A673 (cell line): ENCODE results near the gene ECM2. TPM values are rescaled to one million over a fixed set of nuclear protein-coding genes. Genes with fewer than 3 reads are reported as not detected.

ENCODE experiments used
- BruUV-seq: library from RNA; stranded (reverse); fragments of 400-500 nt; replicated peaks from 2 replicates; lab custom pipeline; 2021; lab: Mats Ljungman, UMichigan
- CTCF ChIA-PET: fragments of 300-600 bp; sonication (Branson Sonifier 250); formaldehyde crosslinking; loops from one replicate; lab custom pipeline; 2022; ENCODE audit warnings: antibody characterized with exemption; lab: Charles Lee
- POLR2A ChIA-PET: fragments of 300-600 bp; sonication (Branson Sonifier 250); formaldehyde crosslinking; loops from one replicate; lab custom pipeline; 2022; ENCODE audit warnings: antibody characterized with exemption; ENCODE audit not compliant: low non-redundant PET; lab: Charles Lee
- DNase-seq: peaks from one replicate; pipeline ENCODE4 v3.0.0-alpha.2; 2015; ENCODE audit warnings: low spot score
- H3K27ac ChIP-seq: fragments of 200-600 bp; sonication (generic); 2 replicates; pipeline ENCODE4 v1.5.1; 2016; ENCODE audit warnings: mixed run types, low read depth, mild to moderate bottlenecking, mixed read lengths, antibody characterized with exemption, low read length; ENCODE audit not compliant: poor library complexity, severe bottlenecking
- H3K27me3 ChIP-seq: fragments of 200-600 bp; sonication (generic); replicated peaks from 2 replicates; pipeline ENCODE4 v1.6.1; 2017; ENCODE audit warnings: mixed run types, low read depth, mild to moderate bottlenecking, mixed read lengths, antibody characterized with exemption, low read length; ENCODE audit not compliant: insufficient read depth, poor library complexity
- H3K36me3 ChIP-seq: fragments of 200-600 bp; sonication (generic); 2 replicates; pipeline ENCODE4 v1.6.1; 2016; ENCODE audit warnings: mixed run types, mild to moderate bottlenecking, mixed read lengths, antibody characterized with exemption, low read length; ENCODE audit not compliant: insufficient read depth, poor library complexity, severe bottlenecking
- H3K4me1 ChIP-seq: fragments of 200-600 bp; sonication (generic); 2 replicates; pipeline ENCODE4 v1.6.1; 2017; ENCODE audit warnings: mixed run types, mild to moderate bottlenecking, mixed read lengths, antibody characterized with exemption, low read length; ENCODE audit not compliant: insufficient read depth, poor library complexity, severe bottlenecking
- H3K4me3 ChIP-seq: fragments of 200-600 bp; sonication (generic); 2 replicates; pipeline ENCODE4 v1.5.1; 2016; ENCODE audit warnings: low read depth, mixed run types, mild to moderate bottlenecking, mixed read lengths, low read length; ENCODE audit not compliant: poor library complexity, severe bottlenecking
- H3K9me3 ChIP-seq: fragments of 200-600 bp; sonication (generic); 2 replicates; pipeline ENCODE4 v1.6.1; 2016; ENCODE audit warnings: mixed run types, low read depth, mild to moderate bottlenecking, mixed read lengths, antibody characterized with exemption, low read length; ENCODE audit not compliant: poor library complexity, severe bottlenecking
- EZH2 ChIP-seq: fragments of 200-600 bp; sonication (generic); IDR thresholded peaks from 2 replicates; pipeline ENCODE4 v1.6.1; 2017; ENCODE audit warnings: borderline replicate concordance, low read depth, mild to moderate bottlenecking, mixed read lengths, antibody characterized with exemption, low read length; ENCODE audit not compliant: poor library complexity, severe bottlenecking
- intact Hi-C: fragments of 100-400 bp; cut with micrococcal nuclease; formaldehyde crosslinking; loops from one replicate; pipeline ENCODE4 v1.10.0; 2022; ENCODE audit not compliant: unreplicated experiment
- total RNA-seq: library from RNA; stranded (reverse); gene quantifications from 2 replicates; pipeline ENCODE4 v1.2.3, GENCODE V29; 2021
- TF ChIP-seq, protein P1 (sequence below): fragments of 300-800, 200-600 bp; sonication (generic); conservative IDR thresholded peaks from 2 replicates; pipeline ENCODE4 v1.5.1; 2017; ENCODE audit warnings: low read depth, mild to moderate bottlenecking, antibody characterized with exemption, low read length, moderate library complexity, mixed read lengths

The ECM2 gene
- total RNA-seq, 1 experiment from 2014 or later = 0.24 TPM

DNA sequence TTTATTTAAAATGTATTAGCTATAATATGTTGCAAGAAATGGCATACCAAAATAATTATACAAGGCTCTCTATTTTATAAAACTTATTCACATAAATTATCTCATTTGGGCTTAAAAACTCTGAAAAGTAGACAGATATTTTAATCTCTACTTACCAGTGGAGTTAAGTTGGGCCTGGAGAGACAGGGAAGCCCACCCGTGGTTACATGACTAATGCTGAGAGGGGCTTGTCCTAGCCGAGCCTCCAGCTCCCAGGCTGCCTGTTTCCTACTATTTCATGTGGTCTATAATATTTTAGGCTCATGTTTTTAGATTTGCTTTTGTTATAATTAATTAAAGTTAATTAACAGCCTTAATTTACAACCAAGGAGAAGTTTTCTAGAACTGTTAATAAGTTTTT lies 32.6 kb downstream of the ECM2 start:
- no peaks in the 10 kb centered on the region for H3K9me3 ChIP-seq
- no peaks in the 10 kb centered on the region for H3K36me3 ChIP-seq
- no peak overlapping the region for H3K4me3 ChIP-seq
- H3K4me1 ChIP-seq = no peaks in the 10 kb centered on the region
- H3K27ac ChIP-seq = no peak overlapping the region
- TF ChIP-seq, protein P1, sequence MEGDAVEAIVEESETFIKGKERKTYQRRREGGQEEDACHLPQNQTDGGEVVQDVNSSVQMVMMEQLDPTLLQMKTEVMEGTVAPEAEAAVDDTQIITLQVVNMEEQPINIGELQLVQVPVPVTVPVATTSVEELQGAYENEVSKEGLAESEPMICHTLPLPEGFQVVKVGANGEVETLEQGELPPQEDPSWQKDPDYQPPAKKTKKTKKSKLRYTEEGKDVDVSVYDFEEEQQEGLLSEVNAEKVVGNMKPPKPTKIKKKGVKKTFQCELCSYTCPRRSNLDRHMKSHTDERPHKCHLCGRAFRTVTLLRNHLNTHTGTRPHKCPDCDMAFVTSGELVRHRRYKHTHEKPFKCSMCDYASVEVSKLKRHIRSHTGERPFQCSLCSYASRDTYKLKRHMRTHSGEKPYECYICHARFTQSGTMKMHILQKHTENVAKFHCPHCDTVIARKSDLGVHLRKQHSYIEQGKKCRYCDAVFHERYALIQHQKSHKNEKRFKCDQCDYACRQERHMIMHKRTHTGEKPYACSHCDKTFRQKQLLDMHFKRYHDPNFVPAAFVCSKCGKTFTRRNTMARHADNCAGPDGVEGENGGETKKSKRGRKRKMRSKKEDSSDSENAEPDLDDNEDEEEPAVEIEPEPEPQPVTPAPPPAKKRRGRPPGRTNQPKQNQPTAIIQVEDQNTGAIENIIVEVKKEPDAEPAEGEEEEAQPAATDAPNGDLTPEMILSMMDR = no peak
- no peak for TF ChIP-seq EZH2
- ChIA-PET POLR2A (no interaction called here), CTCF (interaction anchor here (0.7 kb wide), 1 partner anchor 79 kb away, joined by 3 read pairs; no protein-coding TSS in a partner anchor)
- DNase-seq = peak; percentile 55
- BruUV-seq = no TSS peak
- intact Hi-C loops = no loop called here
- no peaks in the 10 kb centered on the region for H3K27me3 ChIP-seq

DNA sequence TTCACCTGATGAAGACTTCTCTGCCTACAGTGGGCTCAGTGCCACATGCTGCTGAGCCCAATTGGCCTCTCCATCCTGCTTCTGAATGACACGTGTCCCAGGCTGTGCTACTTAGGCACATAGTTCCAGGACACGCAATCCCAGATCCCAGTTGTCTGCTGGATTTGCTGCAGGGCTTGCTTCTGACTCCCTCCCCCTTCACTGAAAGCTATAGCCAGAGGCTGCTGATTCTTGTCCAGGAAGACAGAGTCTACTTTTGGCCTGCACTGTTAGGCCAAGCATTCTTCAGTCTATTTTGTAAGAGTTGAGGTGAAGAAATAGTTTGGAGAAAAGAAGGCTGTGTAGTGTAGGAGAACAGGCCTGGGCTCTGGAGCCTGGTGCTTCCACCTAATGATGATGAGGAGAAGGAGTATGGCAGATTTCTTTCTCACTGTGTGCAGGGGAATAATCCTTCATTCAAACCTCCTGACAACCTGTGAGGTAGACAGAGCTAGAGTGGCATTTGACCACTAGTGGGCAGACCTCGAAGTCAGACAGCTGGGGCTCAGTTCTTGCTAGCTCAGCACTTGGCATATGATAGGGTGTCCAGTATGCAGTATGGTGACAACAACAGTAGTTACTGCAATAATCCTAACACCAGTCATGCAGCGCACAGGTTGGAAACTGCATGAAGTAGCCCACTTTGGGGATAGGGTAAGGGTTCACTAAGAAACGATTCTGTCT lies 34.0 kb downstream of the ECM2 start:
- intact Hi-C loops = no loop called here
- Histone ChIP-seq H3K27ac (no peak overlapping the region), H3K9me3 (no peaks in the 10 kb centered on the region), H3K4me1 (no peaks in the 10 kb centered on the region), H3K36me3 (no peaks in the 10 kb centered on the region), H3K27me3 (no peaks in the 10 kb centered on the region), H3K4me3 (no peak overlapping the region)
- CTCF ChIA-PET = interaction anchor here (0.6 kb wide), 1 partner anchor 387 kb away, joined by 4 read pairs; the partner anchor contains the start of gene SPTLC1
- TF ChIP-seq, protein P1 = peak; percentile 65
- TF ChIP-seq EZH2 = no peak
- POLR2A ChIA-PET = interaction anchor here (0.6 kb wide), 1 partner anchor 150 kb away, joined by 11 read pairs; no protein-coding TSS in a partner anchor
- peak; percentile 30 for DNase-seq
- no TSS peak for BruUV-seq

DNA sequence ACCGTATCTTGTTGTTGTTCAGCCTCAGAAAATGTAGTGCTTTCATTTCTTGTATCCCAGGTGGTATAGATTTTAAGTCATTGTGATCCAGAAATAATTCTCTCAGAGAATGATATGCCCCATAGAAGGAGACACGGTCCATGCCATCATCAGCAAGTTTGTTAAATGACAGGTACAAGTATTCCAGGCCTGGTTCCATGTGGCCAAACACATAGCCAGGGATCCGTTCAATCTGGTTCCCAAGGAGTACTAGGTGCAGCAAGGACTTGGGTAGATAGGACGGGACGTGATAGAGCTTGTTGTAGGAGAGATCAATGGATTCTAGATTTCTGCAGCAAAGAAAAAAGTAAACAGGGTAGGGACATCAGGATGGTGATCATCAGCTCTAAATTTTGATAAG lies 35.1 kb downstream of the ECM2 start:
- Histone ChIP-seq H3K27me3 (no peaks in the 10 kb centered on the region), H3K27ac (no peak overlapping the region), H3K4me1 (no peaks in the 10 kb centered on the region), H3K4me3 (no peak overlapping the region), H3K9me3 (no peaks in the 10 kb centered on the region), H3K36me3 (no peaks in the 10 kb centered on the region)
- DNase-seq = no peak
- no TSS peak for BruUV-seq
- intact Hi-C loops = no loop called here
- ChIA-PET CTCF (no interaction called here), POLR2A (interaction anchor here (0.6 kb wide), 1 partner anchor 10 kb away, joined by 3 read pairs; no protein-coding TSS in a partner anchor)
- no peak for TF ChIP-seq EZH2
- TF ChIP-seq, protein P1 = no peak
